PFSK-1 (cell line): ENCODE results near the gene LCN12.

Experiments
- FOXP2 ChIP-seq: optimal IDR thresholded peaks from 2 replicates; pipeline ENCODE3; 2011; ENCODE audit warnings: borderline replicate concordance, control low read depth, inconsistent platforms; ENCODE audit not compliant: insufficient read depth; ENCODE audit errors: extremely low read length, extremely low read depth
- POLR2AphosphoS5 ChIP-seq: IDR thresholded peaks from 2 replicates; pipeline ENCODE4 v1.6.1; 2012; ENCODE audit warnings: low read depth, mild to moderate bottlenecking, control low read depth, low read length, moderate library complexity
- SIN3A ChIP-seq: IDR thresholded peaks from 2 replicates; pipeline ENCODE4 v1.6.1; 2012; ENCODE audit warnings: mild to moderate bottlenecking, low read length, moderate library complexity, borderline replicate concordance; ENCODE audit not compliant: insufficient read depth
- TAF1 ChIP-seq: IDR thresholded peaks from 2 replicates; pipeline ENCODE4 v1.6.1; 2012; ENCODE audit warnings: low read length, control low read depth, borderline replicate concordance; ENCODE audit not compliant: insufficient read depth
- TF ChIP-seq, protein P1 (sequence below), 2 experiments: IDR thresholded peaks; 2 replicates each; pipeline versions ENCODE4 v1.6.1 to v1.8.0; 2011 to 2012; ENCODE audit warnings: low read depth in 2 of 2, low read length in 2 of 2, control low read depth in 1 of 2, inconsistent platforms in 1 of 2, mild to moderate bottlenecking in 1 of 2, moderate library complexity in 1 of 2; ENCODE audit not compliant: insufficient read depth in 1 of 2

- TF ChIP-seq, protein P1, sequence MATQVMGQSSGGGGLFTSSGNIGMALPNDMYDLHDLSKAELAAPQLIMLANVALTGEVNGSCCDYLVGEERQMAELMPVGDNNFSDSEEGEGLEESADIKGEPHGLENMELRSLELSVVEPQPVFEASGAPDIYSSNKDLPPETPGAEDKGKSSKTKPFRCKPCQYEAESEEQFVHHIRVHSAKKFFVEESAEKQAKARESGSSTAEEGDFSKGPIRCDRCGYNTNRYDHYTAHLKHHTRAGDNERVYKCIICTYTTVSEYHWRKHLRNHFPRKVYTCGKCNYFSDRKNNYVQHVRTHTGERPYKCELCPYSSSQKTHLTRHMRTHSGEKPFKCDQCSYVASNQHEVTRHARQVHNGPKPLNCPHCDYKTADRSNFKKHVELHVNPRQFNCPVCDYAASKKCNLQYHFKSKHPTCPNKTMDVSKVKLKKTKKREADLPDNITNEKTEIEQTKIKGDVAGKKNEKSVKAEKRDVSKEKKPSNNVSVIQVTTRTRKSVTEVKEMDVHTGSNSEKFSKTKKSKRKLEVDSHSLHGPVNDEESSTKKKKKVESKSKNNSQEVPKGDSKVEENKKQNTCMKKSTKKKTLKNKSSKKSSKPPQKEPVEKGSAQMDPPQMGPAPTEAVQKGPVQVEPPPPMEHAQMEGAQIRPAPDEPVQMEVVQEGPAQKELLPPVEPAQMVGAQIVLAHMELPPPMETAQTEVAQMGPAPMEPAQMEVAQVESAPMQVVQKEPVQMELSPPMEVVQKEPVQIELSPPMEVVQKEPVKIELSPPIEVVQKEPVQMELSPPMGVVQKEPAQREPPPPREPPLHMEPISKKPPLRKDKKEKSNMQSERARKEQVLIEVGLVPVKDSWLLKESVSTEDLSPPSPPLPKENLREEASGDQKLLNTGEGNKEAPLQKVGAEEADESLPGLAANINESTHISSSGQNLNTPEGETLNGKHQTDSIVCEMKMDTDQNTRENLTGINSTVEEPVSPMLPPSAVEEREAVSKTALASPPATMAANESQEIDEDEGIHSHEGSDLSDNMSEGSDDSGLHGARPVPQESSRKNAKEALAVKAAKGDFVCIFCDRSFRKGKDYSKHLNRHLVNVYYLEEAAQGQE (IDR thresholded peaks at IDR 0.05; ENCODE audit: insufficient read depth in 1 of 2, low read depth in 2 of 2, low read length in 2 of 2), result no peak
- no peak for TF ChIP-seq POLR2AphosphoS5
- TF ChIP-seq SIN3A, result no peak
- TF ChIP-seq TAF1, result no peak
- no peak for TF ChIP-seq FOXP2
Observed at GRCh38 chr9:136921307-136921706, 30.8 kb upstream of the LCN12 start.
